ENCODE data around the gene KRTAP10-6. TPM values are rescaled to one million over a fixed set of nuclear protein-coding genes. Genes with fewer than 3 reads are reported as not detected.

KRTAP10-6 gene
- total RNA-seq, 1 experiment from 2014 or later = not detected

DNA sequence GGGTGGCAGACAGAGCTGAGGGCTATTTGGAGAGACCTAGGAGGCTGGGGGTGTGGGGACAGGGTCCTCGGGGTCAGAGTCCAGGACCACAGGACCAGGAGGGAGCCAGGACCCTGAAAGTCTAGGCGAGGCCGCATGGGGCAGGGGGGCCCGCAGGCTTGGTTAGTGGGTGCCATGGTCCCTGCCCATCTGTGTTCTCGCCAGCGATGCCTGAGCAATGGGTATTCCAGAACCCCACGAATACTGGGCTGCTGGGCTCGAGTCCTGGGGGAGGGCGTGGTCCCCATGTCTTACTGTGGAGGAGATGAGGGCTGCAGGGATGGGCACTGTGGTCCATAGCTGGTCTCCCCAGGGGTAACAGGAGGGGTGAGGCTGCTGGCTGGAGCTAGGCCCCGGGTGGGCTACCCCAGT lies 2.0 kb downstream of the KRTAP10-6 start:
- Histone ChIP-seq H3K36me3 (ENCODE audit: low read depth, low read length) (no peaks in the 10 kb centered on the region), H3K79me2 (ENCODE audit: low read length) (no peaks in the 10 kb centered on the region), H3K4me2 (ENCODE audit: low read length) (no peak overlapping the region), H3K27ac (ENCODE audit: low read length) (no peak overlapping the region), H3K27me3 (ENCODE audit: low read length) (no peaks in the 10 kb centered on the region), H3K9ac (ENCODE audit: low read length) (no peak overlapping the region), H3K9me3 (ENCODE audit: low read length) (no peaks in the 10 kb centered on the region), H2AFZ (ENCODE audit: low read length) (no peak overlapping the region), H3K9me2 (replicated peaks; ENCODE audit: low read length) (no peaks in the 10 kb centered on the region), H3K4me3 (ENCODE audit: low read length) (no peak overlapping the region), H3K4me1 (ENCODE audit: insufficient read depth, low read length) (no peaks in the 10 kb centered on the region), H4K20me1 (ENCODE audit: low read length) (no peaks in the 10 kb centered on the region), H3F3A (ENCODE audit: low read length, unreplicated experiment) (no peaks in the 10 kb centered on the region)
- ChIA-PET POLR2A (ENCODE audit: unreplicated experiment) (no interaction called here), CTCF (no interaction called here)
- intact Hi-C loops (cut with micrococcal nuclease) = no loop called here
- no peak for ATAC-seq
- DNase-seq = no peak
- no TSS peak for BruUV-seq (replicated peaks)
- TF ChIP-seq EZH2 (IDR thresholded peaks at IDR 0.05; ENCODE audit: low read length, unreplicated experiment) (no peak), EZH2phosphoT487 (IDR thresholded peaks at IDR 0.05; ENCODE audit: borderline replicate concordance, low read length) (no peak), CTCF (conservative IDR thresholded peaks at IDR 0.05; ENCODE audit: low read depth, low read length) (no peak)

GRCh38 chr21:44589586-44590305 lies 2.6 kb downstream of the KRTAP10-6 start:
- ATAC-seq = no peak
- Histone ChIP-seq H3K79me2 (ENCODE audit: low read length) (no peaks in the 10 kb centered on the region), H3K9me2 (replicated peaks; ENCODE audit: low read length) (no peaks in the 10 kb centered on the region), H3K36me3 (ENCODE audit: low read depth, low read length) (no peaks in the 10 kb centered on the region), H3K9me3 (ENCODE audit: low read length) (no peaks in the 10 kb centered on the region), H3K4me3 (ENCODE audit: low read length) (no peak overlapping the region), H3K9ac (ENCODE audit: low read length) (no peak overlapping the region), H2AFZ (ENCODE audit: low read length) (no peak overlapping the region), H3K4me1 (ENCODE audit: insufficient read depth, low read length) (no peaks in the 10 kb centered on the region), H3K27me3 (ENCODE audit: low read length) (no peaks in the 10 kb centered on the region), H3K4me2 (ENCODE audit: low read length) (no peak overlapping the region), H3F3A (ENCODE audit: low read length, unreplicated experiment) (no peaks in the 10 kb centered on the region), H4K20me1 (ENCODE audit: low read length) (no peaks in the 10 kb centered on the region), H3K27ac (ENCODE audit: low read length) (no peak overlapping the region)
- POLR2A ChIA-PET (ENCODE audit: unreplicated experiment) = no interaction called here
- no TSS peak for BruUV-seq (replicated peaks)
- TF ChIP-seq EZH2phosphoT487 (IDR thresholded peaks at IDR 0.05; ENCODE audit: borderline replicate concordance, low read length) (no peak), CTCF (conservative IDR thresholded peaks at IDR 0.05; ENCODE audit: low read depth, low read length) (no peak), EZH2 (IDR thresholded peaks at IDR 0.05; ENCODE audit: low read length, unreplicated experiment) (no peak)
- CTCF ChIA-PET = no interaction called here
- intact Hi-C loops (cut with micrococcal nuclease) = no loop called here
- no peak for DNase-seq

DNA sequence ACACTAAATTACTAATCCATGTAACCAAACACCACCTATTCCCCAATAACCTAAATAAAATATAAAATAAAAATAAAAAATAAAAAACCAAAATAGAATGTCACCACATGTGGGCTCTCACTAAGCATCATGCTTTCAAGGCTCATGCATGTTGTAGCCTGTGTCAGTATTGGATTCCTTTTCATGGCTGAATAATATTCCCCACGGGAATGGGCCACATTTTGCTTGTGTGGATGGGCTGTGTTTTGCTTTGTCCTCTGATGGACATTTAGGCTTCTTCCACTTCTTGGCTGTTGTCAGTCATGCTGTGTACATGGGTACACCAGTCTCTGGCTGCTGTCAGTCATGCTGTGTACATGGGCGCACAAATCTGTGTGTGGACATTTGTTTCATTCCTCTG lies 3.2 kb downstream of the KRTAP10-6 start:
- no TSS peak for BruUV-seq (replicated peaks)
- DNase-seq (no peak), ATAC-seq (no peak)
- TF ChIP-seq EZH2 (IDR thresholded peaks at IDR 0.05; ENCODE audit: low read length, unreplicated experiment) (no peak), EZH2phosphoT487 (IDR thresholded peaks at IDR 0.05; ENCODE audit: borderline replicate concordance, low read length) (no peak), CTCF (conservative IDR thresholded peaks at IDR 0.05; ENCODE audit: low read depth, low read length) (no peak)
- H3K9me2 ChIP-seq (replicated peaks; ENCODE audit: low read length) = no peaks in the 10 kb centered on the region
- CTCF ChIA-PET = no interaction called here
- H3F3A ChIP-seq (ENCODE audit: low read length, unreplicated experiment) = no peaks in the 10 kb centered on the region
- POLR2A ChIA-PET (ENCODE audit: unreplicated experiment) = no interaction called here
- H3K9ac ChIP-seq (ENCODE audit: low read length) = no peak overlapping the region
- H3K27me3 ChIP-seq (ENCODE audit: low read length) = no peaks in the 10 kb centered on the region
- intact Hi-C loops (cut with micrococcal nuclease) = no loop called here
- no peak overlapping the region for H3K27ac ChIP-seq (ENCODE audit: low read length)
- no peak overlapping the region for H2AFZ ChIP-seq (ENCODE audit: low read length)
- no peaks in the 10 kb centered on the region for H3K4me1 ChIP-seq (ENCODE audit: insufficient read depth, low read length)
- no peak overlapping the region for H3K4me3 ChIP-seq (ENCODE audit: low read length)
- H3K79me2 ChIP-seq (ENCODE audit: low read length) = no peaks in the 10 kb centered on the region
- no peaks in the 10 kb centered on the region for H4K20me1 ChIP-seq (ENCODE audit: low read length)
- no peak overlapping the region for H3K4me2 ChIP-seq (ENCODE audit: low read length)
- no peaks in the 10 kb centered on the region for H3K36me3 ChIP-seq (ENCODE audit: low read depth, low read length)
- no peaks in the 10 kb centered on the region for H3K9me3 ChIP-seq (ENCODE audit: low read length)

All from PC-3 (cell line).